ENCODE results near the gene KLF9. TPM values are rescaled to one million over a fixed set of nuclear protein-coding genes. Genes with fewer than 3 reads are reported as not detected.

The KLF9 gene
- total RNA-seq, 1 experiment from 2014 or later: 0.26 TPM

GRCh38 chr9:70392189-70392588 lies 22.3 kb downstream of the KLF9 start:
- H2AK5ac ChIP-seq (ENCODE audit: insufficient read length, low read length): no peak overlapping the region
- H3K4me2 ChIP-seq (ENCODE audit: insufficient read depth, insufficient read length, low read length): no peak overlapping the region
- no peaks in the 10 kb centered on the region for H3K23me2 ChIP-seq (ENCODE audit: insufficient read length, low read depth, low read length, poor library complexity, severe bottlenecking)
- H3K9me3 Mint-ChIP-seq: no peaks in the 10 kb centered on the region
- DNase-seq: no peak
- no peak overlapping the region for H4K5ac ChIP-seq (ENCODE audit: insufficient read length, low read depth, low read length)
- no peak overlapping the region for H3K9ac ChIP-seq (ENCODE audit: extremely low read depth, insufficient read length, low read length)
- no peak overlapping the region for H4K91ac ChIP-seq (ENCODE audit: insufficient read length, low read depth, low read length)
- TF ChIP-seq CTCF (conservative IDR thresholded peaks at IDR 0.05): 0 out of 3 replicates have a peak, but pooled peaks have one; percentile 13
- H3K79me1 ChIP-seq (ENCODE audit: insufficient read depth, low read depth, low read length, poor library complexity, severe bottlenecking): no peaks in the 10 kb centered on the region
- no peaks in the 10 kb centered on the region for H3K79me2 ChIP-seq (ENCODE audit: insufficient read depth, low read length)
- no peak overlapping the region for H2BK15ac ChIP-seq (ENCODE audit: low read depth, low read length)
- H3K56ac ChIP-seq (ENCODE audit: insufficient read length, low read depth, low read length): no peak overlapping the region
- no peak overlapping the region for H3K27ac ChIP-seq (ENCODE audit: insufficient read length, low read depth, low read length)
- no peak overlapping the region for H2BK12ac ChIP-seq (ENCODE audit: insufficient read length, low read depth, low read length)
- no peak overlapping the region for H2AFZ ChIP-seq (ENCODE audit: low read length)
- H3K4ac ChIP-seq (ENCODE audit: low read depth, low read length): no peak overlapping the region
- H4K8ac ChIP-seq (replicated peaks; ENCODE audit: insufficient read length, low read depth, low read length): no peak overlapping the region
- no peak overlapping the region for H3K23ac ChIP-seq (ENCODE audit: insufficient read length, low read depth, low read length)
- H3K9me3 ChIP-seq (ENCODE audit: control insufficient read depth, low read depth, low read length): no peaks in the 10 kb centered on the region
- no peak overlapping the region for H3T11ph ChIP-seq (ENCODE audit: low read length)
- H3K27me3 Mint-ChIP-seq (ENCODE audit: low read depth): no peaks in the 10 kb centered on the region; the same call in none of the 2 replicates
- H3K27me3 ChIP-seq (ENCODE audit: insufficient read depth, low read length): no peaks in the 10 kb centered on the region
- H3K4me3 Mint-ChIP-seq: no peak overlapping the region
- H3K14ac ChIP-seq (ENCODE audit: insufficient read depth, low read length): no peak overlapping the region
- H3K4me1 ChIP-seq (ENCODE audit: insufficient read depth, low read length): no peaks in the 10 kb centered on the region
- no peak overlapping the region for H3K27ac Mint-ChIP-seq
- no peaks in the 10 kb centered on the region for H4K20me1 ChIP-seq (ENCODE audit: control insufficient read depth, insufficient read depth, insufficient read length)
- no peak overlapping the region for H2BK20ac ChIP-seq (ENCODE audit: low read depth, low read length, poor library complexity, severe bottlenecking)
- peaks cover 5 to 11% of the 10 kb centered on the region in 2 experiments for H3K4me1 Mint-ChIP-seq
- H3K36me3 Mint-ChIP-seq (ENCODE audit: insufficient read depth in 1 of 3, low read depth in 3 of 3): no peaks in the 10 kb centered on the region
- no peak overlapping the region for H3K18ac ChIP-seq (ENCODE audit: insufficient read length, low read depth, low read length)
- no peak overlapping the region for H2BK120ac ChIP-seq (ENCODE audit: low read depth, low read length, poor library complexity, severe bottlenecking)
- no peak overlapping the region for H2BK5ac ChIP-seq (ENCODE audit: insufficient read length, low read length)
- WGBS (ENCODE audit: extremely low coverage, insufficient read length, low lambda C conversion rate): no CpG with 5 or more reads among the region's 2 CpGs

Measured in H9 (cell line).